ENCODE measurements around the gene C11orf65. TPM values are rescaled to one million over a fixed set of nuclear protein-coding genes. Genes with fewer than 3 reads are reported as not detected.
A peak's percentile ranks its signal among the peaks of the same experiment; 100 is the strongest.
"Not testable (repeated sequence)": the region's sequence is repeated elsewhere in the genome, so short reads cannot be mapped to it uniquely, and the experiment has no call there.

Gene C11orf65
- total RNA-seq, 1 donor from 2014 or later: 0.43 TPM

DNA sequence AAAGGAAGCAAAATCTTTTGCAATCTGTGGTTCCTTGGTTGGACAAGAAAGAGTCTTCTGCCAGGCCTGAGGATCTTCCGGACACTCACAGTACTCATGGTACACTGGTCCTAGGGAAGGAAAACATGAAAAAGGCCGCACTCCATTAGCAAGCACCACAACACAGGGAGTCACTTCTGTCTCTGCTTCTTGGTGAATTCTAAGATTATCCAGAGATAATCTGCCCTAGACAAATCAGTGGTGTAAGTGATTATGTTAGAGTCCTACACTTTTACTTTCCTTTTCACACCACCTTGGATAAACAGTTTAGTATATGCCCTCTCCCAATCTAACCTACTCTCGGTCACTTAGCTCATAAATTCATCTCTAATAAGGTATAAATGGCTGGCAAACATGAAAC, 19.0 kb upstream of the C11orf65 start:
- no peak for ATAC-seq
- no peak for DNase-seq (ENCODE audit: missing footprints)
- intact Hi-C loops (cut with DNase I): no loop called here

DNA sequence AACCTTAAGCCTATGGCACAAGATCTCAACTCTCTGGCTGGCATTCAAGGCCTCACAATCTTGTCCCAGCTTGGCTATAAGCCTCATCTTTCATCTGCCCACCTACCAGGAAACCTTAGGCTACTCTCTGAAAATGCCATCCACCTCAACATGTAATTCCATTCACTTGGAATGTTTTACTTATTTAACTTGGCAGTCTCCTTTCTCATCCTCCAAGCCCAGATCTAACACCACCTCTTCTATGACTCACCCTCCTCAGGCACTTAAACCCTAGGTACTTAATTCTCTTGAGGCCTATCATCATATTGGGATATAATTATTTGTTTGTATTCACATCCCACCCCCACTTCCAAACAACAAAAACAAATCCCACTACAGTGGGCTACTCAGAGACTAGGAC, 15.8 kb upstream of the C11orf65 start:
- no peak for ATAC-seq
- intact Hi-C loops (cut with DNase I): no loop called here
- no peak for DNase-seq (ENCODE audit: missing footprints)

GRCh38 chr11:108474664-108475463, 7.5 kb upstream of the C11orf65 start:
- peak; percentile 58 for ATAC-seq

DNA sequence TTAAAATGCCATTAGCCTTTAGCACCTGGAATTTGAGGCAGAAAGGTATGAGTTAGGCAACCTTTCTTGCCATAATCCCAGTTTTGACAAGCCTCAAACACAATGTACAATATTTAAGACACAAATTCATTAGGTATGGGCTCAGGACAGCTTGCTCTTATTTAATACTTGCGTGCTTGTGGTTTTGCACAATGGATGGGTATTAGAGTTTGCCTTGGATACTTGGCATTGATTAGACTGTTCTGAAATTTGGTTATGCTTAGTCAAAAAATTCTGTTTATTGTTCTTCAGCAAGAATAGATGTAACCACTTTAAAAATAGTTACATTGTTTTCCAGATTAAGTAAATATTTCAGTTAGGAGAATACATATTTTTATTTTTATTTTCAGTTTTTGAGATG, 5.4 kb upstream of the C11orf65 start:
- DNase-seq (ENCODE audit: missing footprints) (no peak), ATAC-seq (no peak)
- intact Hi-C loops (cut with DNase I): no loop called here

More at GRCh38 chr11:108474664-108475463, 7.5 kb upstream of the C11orf65 start:
- intact Hi-C loops (cut with DNase I): no loop called here
- DNase-seq (ENCODE audit: missing footprints): no peak

- intact Hi-C loops (cut with DNase I): loop anchor here (5.0 kb wide), 2 partner anchors 124 to 346 kb away; partner anchors contain the start of genes ACAT1 and EXPH5
- DNase-seq (ENCODE audit: missing footprints) (no peak), ATAC-seq (no peak)
Observed at GRCh38 chr11:108468478-108468864, 1.1 kb upstream of the C11orf65 start.

DNA sequence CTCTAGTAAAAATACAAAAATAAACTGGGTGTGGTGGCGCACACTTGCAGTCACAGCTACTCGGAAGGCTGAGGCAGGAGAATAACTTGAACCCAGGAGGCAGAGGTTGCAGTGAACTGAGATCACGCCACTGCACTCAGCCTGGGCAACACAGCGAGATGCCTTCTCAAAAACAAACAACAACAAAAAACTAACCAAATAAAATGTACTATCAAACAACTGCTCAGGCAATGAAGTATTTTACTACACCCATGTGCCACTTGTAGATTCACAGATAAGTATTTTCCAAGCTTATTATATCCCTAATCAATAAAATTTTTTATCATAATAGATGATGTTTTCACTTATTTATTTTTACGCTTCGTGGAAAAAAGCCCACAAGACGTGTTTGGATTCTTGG, 924 bp downstream of the C11orf65 start:
- intact Hi-C loops (cut with DNase I): loop anchor here (2.0 to 5.0 kb wide), 4 partner anchors 126 to 344 kb away; partner anchors contain the start of genes ACAT1, ATM, EXPH5 and NPAT
- ATAC-seq (no peak), DNase-seq (ENCODE audit: missing footprints) (no peak)

DNA sequence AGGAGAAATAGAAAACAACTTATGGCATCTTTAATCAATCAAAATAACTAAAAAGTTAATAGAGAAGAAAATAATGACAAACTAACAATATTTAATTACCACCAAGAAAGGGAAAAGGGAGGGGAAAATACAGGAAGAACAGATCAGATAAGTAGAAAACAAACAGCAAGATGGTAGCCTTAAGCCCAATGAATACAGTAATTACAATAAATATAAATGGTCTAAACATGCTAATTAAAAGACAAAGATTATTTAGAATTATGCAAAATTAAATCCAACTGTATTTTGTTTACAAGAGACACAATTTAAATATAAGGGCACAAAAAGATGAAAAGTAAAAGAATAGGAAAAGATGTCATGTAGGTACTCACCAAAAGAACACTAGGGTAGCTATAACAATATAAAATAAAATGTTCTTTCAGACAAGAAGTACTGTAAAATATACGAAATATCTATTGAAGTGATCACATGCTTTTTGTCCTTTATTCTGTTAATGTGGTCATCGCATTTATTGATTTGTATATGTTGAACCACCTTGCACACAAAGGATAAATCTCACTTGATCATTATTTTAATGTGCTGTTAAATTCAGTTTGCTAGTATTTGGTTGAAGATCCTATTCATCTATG, 14.0 kb downstream of the C11orf65 start:
- intact Hi-C loops (cut with DNase I): no loop called here
- no peak for ATAC-seq
- DNase-seq (ENCODE audit: missing footprints): no peak

- DNase-seq (ENCODE audit: missing footprints); intact Hi-C loops (cut with DNase I); ATAC-seq: not testable (repeated sequence)
Observed at GRCh38 chr11:108441445-108441844, 25.9 kb downstream of the C11orf65 start.

DNA sequence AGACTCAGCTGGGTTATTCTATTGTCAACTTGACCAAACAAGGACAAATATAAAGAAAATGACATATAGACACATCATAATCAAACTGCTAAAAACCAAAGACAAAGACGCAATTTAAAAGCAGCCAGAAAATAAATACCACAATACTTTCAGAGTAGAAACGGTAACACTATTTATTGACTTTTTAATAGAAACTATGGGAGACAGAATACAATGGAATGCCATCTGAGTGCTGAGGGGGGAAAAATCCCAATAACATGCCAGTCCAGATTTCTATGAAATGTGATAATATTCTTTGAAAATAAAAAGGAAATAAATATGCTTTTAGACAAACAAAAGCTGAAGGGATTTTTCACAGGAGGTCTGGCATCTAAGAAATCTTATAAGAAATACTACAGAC, 30.7 kb downstream of the C11orf65 start:
- no peak for ATAC-seq
- DNase-seq (ENCODE audit: missing footprints): no peak
- intact Hi-C loops (cut with DNase I): no loop called here

DNA sequence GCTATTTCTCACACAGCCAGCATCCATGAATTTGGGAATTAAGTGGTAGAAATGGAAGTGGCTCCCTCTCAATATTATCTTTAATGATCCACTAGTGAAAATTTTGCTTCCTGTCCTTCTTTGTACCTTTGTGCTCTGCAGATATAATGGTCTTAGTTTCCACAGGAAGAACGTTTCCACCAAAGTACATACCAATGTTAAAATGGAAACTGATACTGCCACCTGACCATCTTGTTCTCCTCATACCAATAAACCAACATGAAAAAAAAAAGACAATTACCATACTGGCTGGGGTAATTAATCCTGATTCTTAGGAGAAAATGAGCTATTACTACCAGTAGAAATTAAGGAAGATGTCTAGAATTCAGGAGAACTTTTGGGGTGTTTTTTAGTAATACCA, 32.3 kb downstream of the C11orf65 start:
- intact Hi-C loops (cut with DNase I): no loop called here
- no peak for ATAC-seq
- no peak for DNase-seq (ENCODE audit: missing footprints)

DNA sequence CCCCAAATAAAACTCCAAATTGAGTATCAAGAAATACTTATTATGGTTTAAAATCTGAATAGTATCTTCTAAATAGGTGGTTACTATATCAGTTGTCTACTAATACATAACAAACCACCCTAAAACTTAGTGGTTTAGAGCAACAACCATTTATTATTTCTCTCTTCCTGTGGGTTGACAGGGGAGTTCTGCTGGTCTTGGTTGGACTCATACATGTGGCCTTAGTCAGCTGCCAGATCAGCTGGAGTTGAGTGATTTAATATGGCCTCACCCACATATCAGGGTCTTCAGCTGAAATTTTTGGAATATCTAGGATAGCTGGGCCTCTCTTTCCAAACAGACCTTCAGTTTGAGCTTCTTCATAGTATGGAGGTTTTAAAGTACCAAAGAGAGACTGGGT, 34.5 kb downstream of the C11orf65 start:
- DNase-seq (ENCODE audit: missing footprints) (no peak), ATAC-seq (no peak)
- intact Hi-C loops (cut with DNase I): no loop called here

DNA sequence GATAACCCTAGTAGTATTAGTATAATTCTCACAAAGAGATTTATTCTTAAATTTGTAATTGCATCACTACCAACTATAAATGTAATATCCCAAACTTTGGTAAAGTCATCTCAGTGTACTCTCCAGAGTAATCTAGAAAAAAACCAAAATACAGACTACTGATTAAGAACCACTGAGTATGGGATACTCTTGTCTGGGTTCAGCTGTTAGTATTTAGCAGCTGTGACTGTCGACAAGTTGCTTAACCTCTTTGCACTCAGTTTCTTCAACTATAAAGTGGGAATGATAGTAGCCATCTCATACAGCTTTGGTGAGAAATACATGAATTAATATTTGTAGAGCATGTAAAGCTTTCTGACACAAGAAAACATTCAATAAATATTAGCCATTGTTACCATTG, 35.3 kb downstream of the C11orf65 start:
- DNase-seq (ENCODE audit: missing footprints) (no peak), ATAC-seq (no peak)
- intact Hi-C loops (cut with DNase I): no loop called here

DNA sequence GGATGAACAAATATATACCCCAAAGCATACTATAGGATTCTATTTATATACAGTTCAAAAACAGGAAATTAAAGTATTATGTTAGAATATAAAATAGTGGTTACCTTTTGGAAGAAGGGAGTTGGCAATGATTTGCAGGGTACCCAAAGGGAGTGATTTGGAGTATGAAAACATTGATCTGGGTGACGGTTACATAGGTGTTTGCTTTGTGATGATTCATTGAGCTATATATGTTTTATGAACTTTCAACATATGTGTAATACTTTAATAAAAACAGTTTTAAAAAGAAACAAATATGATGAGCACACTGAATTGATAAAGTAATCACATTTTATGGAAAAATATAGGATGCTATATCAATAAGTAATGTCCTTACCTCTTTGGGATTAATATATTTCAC, 36.0 kb downstream of the C11orf65 start:
- DNase-seq (ENCODE audit: missing footprints) (no peak), ATAC-seq (no peak)
- intact Hi-C loops (cut with DNase I): no loop called here

- not testable (repeated sequence) for DNase-seq (ENCODE audit: missing footprints); ATAC-seq
Observed at GRCh38 chr11:108417551-108417950, 49.8 kb downstream of the C11orf65 start.

DNA sequence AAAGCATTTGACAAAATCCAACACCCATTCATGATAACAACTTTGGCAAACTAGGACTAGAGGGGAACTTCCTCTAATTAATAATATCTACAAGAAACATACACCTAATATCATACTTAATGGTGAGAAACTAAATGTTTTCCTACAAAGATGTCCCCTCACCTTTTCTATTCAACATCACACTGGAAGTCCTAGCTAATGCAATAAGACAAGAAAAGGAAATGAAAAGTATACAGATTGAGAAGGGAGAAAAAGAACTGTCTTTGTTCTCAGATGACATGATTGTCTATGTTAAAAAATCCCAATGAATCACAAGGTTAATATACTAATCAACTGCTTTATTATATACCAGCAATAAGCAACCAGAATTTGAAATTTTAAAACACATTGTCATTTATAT, 52.4 kb downstream of the C11orf65 start:
- ATAC-seq (no peak), DNase-seq (ENCODE audit: missing footprints) (no peak)
- intact Hi-C loops (cut with DNase I): no loop called here

More at GRCh38 chr11:108417551-108417950, 49.8 kb downstream of the C11orf65 start:
- intact Hi-C loops (cut with DNase I): loop anchor here (2.0 kb wide), 1 partner anchor 231 kb away; no protein-coding TSS in a partner anchor

DNA sequence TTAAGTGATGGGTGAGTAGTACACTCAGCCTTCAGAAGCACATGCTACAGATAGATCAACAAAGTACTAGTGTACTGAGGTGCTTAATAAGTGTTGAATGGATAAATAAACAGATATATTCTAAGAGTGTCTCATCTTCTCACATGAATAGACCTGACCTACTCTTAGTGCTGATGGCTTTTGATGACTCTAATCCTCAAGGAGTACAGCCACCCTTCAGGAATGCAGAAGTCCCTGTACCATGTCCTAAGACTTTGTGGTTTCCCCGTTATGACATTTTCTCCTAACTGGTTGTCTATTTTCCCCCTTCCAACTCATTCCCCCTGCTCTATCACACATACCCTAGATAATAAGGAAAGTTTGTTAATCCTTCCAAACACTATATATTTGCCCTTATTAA, 61.6 kb downstream of the C11orf65 start:
- no peak for DNase-seq (ENCODE audit: missing footprints)
- no peak for ATAC-seq
- intact Hi-C loops (cut with DNase I): no loop called here

DNA sequence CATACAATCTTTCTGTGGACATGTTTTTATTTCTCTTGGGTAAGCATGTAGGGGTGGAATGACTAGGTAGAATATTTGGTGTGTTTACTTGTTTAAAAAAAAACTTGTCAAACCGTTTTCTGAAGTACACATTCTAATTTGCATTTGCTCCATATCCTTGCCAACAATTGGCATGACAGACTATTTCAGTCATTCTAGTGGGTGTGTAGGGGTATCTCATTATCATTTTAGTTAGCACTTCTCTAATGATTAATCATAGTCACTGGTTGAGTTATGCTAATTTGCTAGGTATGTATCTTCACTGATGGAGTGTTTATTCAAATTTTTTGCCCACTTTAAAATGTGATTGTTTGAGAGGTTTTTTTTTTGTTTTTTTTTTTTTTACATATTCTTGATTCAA, 64.3 kb downstream of the C11orf65 start:
- intact Hi-C loops (cut with DNase I): no loop called here
- ATAC-seq (no peak), DNase-seq (ENCODE audit: missing footprints) (no peak)

DNA sequence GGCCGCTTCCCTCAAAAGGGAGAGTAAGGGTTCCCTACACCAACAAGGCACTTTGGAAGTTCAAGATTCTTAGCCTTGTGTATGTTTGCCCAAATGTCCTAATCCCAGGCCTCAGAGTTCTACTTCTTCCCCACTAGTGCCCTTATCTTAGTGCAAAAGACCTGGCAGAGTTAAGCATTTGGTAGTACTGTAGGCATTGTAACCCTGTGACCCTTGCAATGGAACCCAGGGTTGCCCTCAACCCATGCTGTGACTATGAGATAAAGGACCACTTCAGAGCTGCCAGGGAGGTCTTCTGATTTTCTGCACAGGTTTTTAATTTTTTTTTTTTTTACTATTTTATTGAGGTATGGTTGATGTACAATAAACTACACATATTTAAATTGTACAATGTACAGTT, 65.1 kb downstream of the C11orf65 start:
- no peak for DNase-seq (ENCODE audit: missing footprints)
- no peak for ATAC-seq
- intact Hi-C loops (cut with DNase I): no loop called here

- intact Hi-C loops (cut with DNase I): no loop called here
- ATAC-seq (no peak), DNase-seq (ENCODE audit: missing footprints) (no peak)
Observed at GRCh38 chr11:108398439-108398838, 68.9 kb downstream of the C11orf65 start.

- intact Hi-C loops (cut with DNase I); ATAC-seq; DNase-seq (ENCODE audit: missing footprints): not testable (repeated sequence)
Observed at GRCh38 chr11:108396672-108397071, 70.7 kb downstream of the C11orf65 start.

Measured in Right ventricle myocardium inferior (tissue), 1 donor.